K562 (cell line): ENCODE measurements around the gene ROPN1B. TPM values are rescaled to one million over a fixed set of nuclear protein-coding genes. Genes with fewer than 3 reads are reported as not detected.

Experiments used
- ATAC-seq: fragments of 200-7000 bp; cut with Tn5 transposase; 3 replicates; pipeline ENCODE4 v1.9.1; 2020; ENCODE audit warnings: moderate library complexity
- BruUV-seq: library from RNA; stranded (reverse); fragments of 400-500 nt; replicated peaks from 2 replicates; lab custom pipeline; 2021; lab: Mats Ljungman, UMichigan
- CTCF ChIA-PET: fragments of 300-600 bp; formaldehyde crosslinking; extraction: SDS; loops from one replicate; lab custom pipeline; 2021; ENCODE audit warnings: low intra/inter-chr PET ratio; lab: Yijun Ruan, JAX
- POLR2A ChIA-PET: fragments of 300-600, 350-650 bp; sonication (Branson Sonifier 250); formaldehyde crosslinking; extraction: SDS; loops from one replicate; lab custom pipeline; 2021; ENCODE audit warnings: antibody characterized with exemption, inconsistent platforms; lab: Yijun Ruan, JAX
- DNase-seq, 4 experiments: peaks; one replicate each; pipeline versions ENCODE4 v3.0.0 to v3.0.0-alpha.2; 2011 to 2018; ENCODE audit warnings: low spot score in 3 of 4, mixed read lengths in 3 of 4; ENCODE audit errors: extremely low read depth in 1 of 4
- FAIRE-seq: peaks from 2 replicates; lab custom pipeline; 2011; peaks lifted over from hg19 to GRCh38; lab: Jason Lieb, UNC
- H2AFZ ChIP-seq: 2 replicates; pipeline ENCODE4 v1.6.0; 2011; ENCODE audit warnings: low read depth, low read length, control low read depth, inconsistent platforms
- H3K27ac ChIP-seq: fragments of 200-600 bp; 3 replicates; pipeline ENCODE4 v1.8.0; 2011; ENCODE audit warnings: low read depth, mild to moderate bottlenecking, control low read depth, inconsistent platforms, low read length, moderate library complexity, mixed read lengths; ENCODE audit errors: extremely low read depth
- H3K27me3 ChIP-seq, 2 experiments: fragments of 300-600 bp in 1 of 2; 2 replicates in 1 of 2; 3 replicates in 1 of 2; pipeline versions ENCODE4 v1.6.0 to v1.8.0; 2011; ENCODE audit warnings: inconsistent platforms in 2 of 2, low read length in 2 of 2, mild to moderate bottlenecking in 1 of 2, mixed read lengths in 1 of 2, moderate library complexity in 1 of 2; ENCODE audit not compliant: control insufficient read depth in 2 of 2, insufficient read depth in 2 of 2
- H3K36me3 ChIP-seq: fragments of 300-600 bp; 3 replicates; pipeline ENCODE4 v1.8.0; 2011; ENCODE audit warnings: mild to moderate bottlenecking, low read length, inconsistent platforms; ENCODE audit not compliant: control insufficient read depth, insufficient read depth
- H3K4me1 ChIP-seq, 2 experiments: fragments of 200-600 bp in 1 of 2; replicated peaks in 1 of 2; 2 replicates in 1 of 2; 3 replicates in 1 of 2; pipeline versions ENCODE4 v1.5.1 to v1.8.0; 2011; ENCODE audit warnings: inconsistent platforms in 2 of 2, low read length in 2 of 2, mild to moderate bottlenecking in 1 of 2, mixed read lengths in 1 of 2, moderate library complexity in 1 of 2; ENCODE audit not compliant: control insufficient read depth in 2 of 2, insufficient read depth in 2 of 2
- H3K4me2 ChIP-seq: 2 replicates; pipeline ENCODE4 v1.6.1; 2011; ENCODE audit warnings: low read length, control low read depth, inconsistent platforms, mixed read lengths; ENCODE audit not compliant: insufficient read depth
- H3K4me3 ChIP-seq: fragments of 200-600 bp; sonication (generic), shearing (Covaris generic); 2 replicates; pipeline ENCODE4 v1.5.1; 2016; ENCODE audit warnings: control low read depth, inconsistent platforms
- H3K79me2 ChIP-seq: fragments of 200-600 bp; 3 replicates; pipeline ENCODE4 v1.8.0; 2011; ENCODE audit warnings: low read length, inconsistent platforms; ENCODE audit not compliant: control insufficient read depth, insufficient read depth
- H3K9ac ChIP-seq, 2 experiments: 2 replicates each; pipeline versions ENCODE4 v1.6.0 to v1.6.1; 2011; ENCODE audit warnings: low read depth in 2 of 2, low read length in 2 of 2, control low read depth in 1 of 2, inconsistent platforms in 1 of 2, mild to moderate bottlenecking in 1 of 2, mixed read lengths in 1 of 2; ENCODE audit not compliant: insufficient read depth in 1 of 2
- H3K9me1 ChIP-seq: one replicate; pipeline ENCODE4 v1.6.0; 2011; ENCODE audit warnings: inconsistent platforms, mild to moderate bottlenecking, low read length, moderate library complexity; ENCODE audit not compliant: control insufficient read depth, insufficient read depth
- H3K9me3 ChIP-seq: replicated peaks from 2 replicates; pipeline ENCODE4 v1.5.1; 2011; ENCODE audit warnings: low read depth, low read length, inconsistent platforms; ENCODE audit not compliant: control insufficient read depth, insufficient read depth
- H4K20me1 ChIP-seq: replicated peaks from 2 replicates; pipeline ENCODE4 v1.6.1; 2011; ENCODE audit warnings: low read length, inconsistent platforms, mixed read lengths; ENCODE audit not compliant: control insufficient read depth, insufficient read depth
- BCL6 ChIP-seq: fragments of 250-450 bp; sonication (Bioruptor Pico); IDR thresholded peaks from 2 replicates; pipeline ENCODE4 v1.4.0; 2020
- CBX2 ChIP-seq: fragments of 200-600 bp; sonication (generic); IDR thresholded peaks from one replicate; pipeline ENCODE4 v1.6.1; 2012; ENCODE audit warnings: mild to moderate bottlenecking, low read length, inconsistent platforms; ENCODE audit not compliant: insufficient read depth, poor library complexity, severe bottlenecking
- E2F3 ChIP-seq: fragments of 250-450 bp; sonication (Bioruptor Pico); IDR thresholded peaks from 2 replicates; pipeline ENCODE4 v1.4.0; 2020; ENCODE audit warnings: mild to moderate bottlenecking
- ELF4 ChIP-seq: fragments of 450-650 bp; formaldehyde crosslinking; IDR thresholded peaks from 2 replicates; pipeline ENCODE4 v1.4.0; 2022; ENCODE audit warnings: missing genetic modification characterization
- FOXJ2 ChIP-seq: fragments of 200-800 bp; sonication (Bioruptor generic); IDR thresholded peaks from 2 replicates; pipeline ENCODE4 v1.6.1; 2016; ENCODE audit warnings: missing genetic modification characterization, missing compliant biosample characterization
- KLF16 ChIP-seq: IDR thresholded peaks from 2 replicates; pipeline ENCODE4 v1.6.1; 2016; ENCODE audit warnings: antibody characterized with exemption
- L3MBTL2 ChIP-seq: fragments of 450-650 bp; IDR thresholded peaks from 2 replicates; pipeline ENCODE4 v1.6.1; 2016; ENCODE audit warnings: mild to moderate bottlenecking, moderate library complexity
- MAFK ChIP-seq: IDR thresholded peaks from 2 replicates; pipeline ENCODE4 v1.6.1; 2011; ENCODE audit warnings: low read length, improper control_type of control experiment
- MEF2A ChIP-seq: IDR thresholded peaks from 2 replicates; pipeline ENCODE4 v1.6.1; 2011; ENCODE audit warnings: low read depth, mild to moderate bottlenecking, low read length, moderate library complexity; ENCODE audit not compliant: control insufficient read depth
- MIER1 ChIP-seq: fragments of 450-650 bp; IDR thresholded peaks from 2 replicates; pipeline ENCODE4 v1.6.1; 2016; ENCODE audit warnings: antibody characterized with exemption, mild to moderate bottlenecking, low read depth
- NR3C1 ChIP-seq: sonication (generic); formaldehyde crosslinking; IDR thresholded peaks from 2 replicates; pipeline ENCODE4 v1.8.1; 2022; ENCODE audit warnings: missing genetic modification reagents
- RCOR1 ChIP-seq, 2 experiments: IDR thresholded peaks; 2 replicates each; pipeline ENCODE4 v1.6.1; 2012; ENCODE audit warnings: low read depth in 2 of 2, low read length in 2 of 2, borderline replicate concordance in 1 of 2, improper control_type of control experiment in 1 of 2
- ZNF140 ChIP-seq: fragments of 250-450 bp; sonication (Bioruptor Pico); IDR thresholded peaks from 2 replicates; pipeline ENCODE4 v1.8.0; 2021; ENCODE audit warnings: moderate library complexity, mild to moderate bottlenecking, inconsistent platforms
- ZNF23 ChIP-seq: fragments of 250-450 bp; sonication (Bioruptor Pico); IDR thresholded peaks from 2 replicates; pipeline ENCODE4 v1.4.0; 2020; ENCODE audit warnings: mild to moderate bottlenecking
- ZNF436 ChIP-seq: fragments of 250-450, 450-650 bp; sonication (Bioruptor Pico); formaldehyde crosslinking; IDR thresholded peaks from 2 replicates; pipeline ENCODE4 v1.7.0; 2020; ENCODE audit warnings: mild to moderate bottlenecking
- ZNF57 ChIP-seq: fragments of 450-650 bp; formaldehyde crosslinking; IDR thresholded peaks from 2 replicates; pipeline ENCODE4 v1.4.0; 2020; ENCODE audit warnings: mild to moderate bottlenecking, moderate library complexity
- WGBS: fragments of 100-300 bp; shearing (Covaris generic); methylation state at CpG from one replicate; pipeline ENCODE4 v1.1.6; 2016; ENCODE audit warnings: low coverage, mixed read lengths; ENCODE audit not compliant: insufficient coverage; ENCODE audit errors: missing lambda C conversion rate; 5-methylcytosine and 5-hydroxymethylcytosine counted together
- in situ Hi-C: fragments of 300-500 bp; cut with MboI; formaldehyde crosslinking; loops from 4 replicates; pipeline ENCODE4 v1.15.0; 2018; ENCODE audit warnings: inconsistent platforms, mixed read lengths
- intact Hi-C: fragments of 100-400 bp; cut with micrococcal nuclease; formaldehyde crosslinking; loops from 2 replicates; pipeline ENCODE4 v1.14.2; 2022
- polyA plus RNA-seq, 8 experiments: library from polyadenylated mRNA; depleted of rRNA in 4 of 8; stranded (reverse) in 5 of 8; unstranded in 3 of 8; fragments of >200 nt; fragmentation: Nextera tagmentation in 2 of 8; fragmentation: Illumina TruSeq in 1 of 8; extraction: Ambion mirVana in 2 of 8; extraction: Trizol in 1 of 8; gene quantifications; 2 replicates each; pipeline versions ENCODE4 v1.2.1 to v1.2.3, GENCODE V29; 2011 to 2014; ENCODE audit warnings: inconsistent platforms in 1 of 8, missing spikeins in 1 of 8
- total RNA-seq, 7 experiments: library from RNA; depleted of rRNA in 6 of 7; stranded (reverse); fragments of >200 nt in 6 of 7; fragmentation: Illumina TruSeq in 2 of 7; extraction: Trizol in 2 of 7; gene quantifications; 2 replicates each; pipeline versions ENCODE4 v1.2.1 to v1.2.3, GENCODE V29; 2011 to 2021; ENCODE audit warnings: low replicate concordance in 1 of 7
- TF ChIP-seq, protein P1 (sequence below): fragments of 450-650 bp; IDR thresholded peaks from one replicate; pipeline ENCODE4 v1.6.1; 2018; ENCODE audit warnings: mild to moderate bottlenecking, moderate library complexity; ENCODE audit not compliant: partially characterized antibody
- TF ChIP-seq, protein P2 (sequence below), 2 experiments: fragments of 200-800 bp in 1 of 2; sonication (Bioruptor generic) in 1 of 2; sonication (generic) in 1 of 2; formaldehyde crosslinking in 1 of 2; IDR thresholded peaks in 1 of 2; conservative IDR thresholded peaks in 1 of 2; 2 replicates each; pipeline versions ENCODE4 v1.5.0 to v1.6.1; 2016 to 2020; ENCODE audit warnings: missing compliant biosample characterization in 1 of 2, missing genetic modification characterization in 1 of 2, missing genetic modification reagents in 1 of 2
- TF ChIP-seq, protein P3 (sequence below): sonication (generic); formaldehyde crosslinking; IDR thresholded peaks from 2 replicates; pipeline ENCODE4 v1.8.0; 2023; ENCODE audit warnings: mild to moderate bottlenecking, missing genetic modification reagents

ROPN1B gene
- total and polyA plus RNA-seq, 9 of the 15 experiments (the other 6 are each of a cell fraction or from before 2014, with no cell fraction given): not detected

DNA sequence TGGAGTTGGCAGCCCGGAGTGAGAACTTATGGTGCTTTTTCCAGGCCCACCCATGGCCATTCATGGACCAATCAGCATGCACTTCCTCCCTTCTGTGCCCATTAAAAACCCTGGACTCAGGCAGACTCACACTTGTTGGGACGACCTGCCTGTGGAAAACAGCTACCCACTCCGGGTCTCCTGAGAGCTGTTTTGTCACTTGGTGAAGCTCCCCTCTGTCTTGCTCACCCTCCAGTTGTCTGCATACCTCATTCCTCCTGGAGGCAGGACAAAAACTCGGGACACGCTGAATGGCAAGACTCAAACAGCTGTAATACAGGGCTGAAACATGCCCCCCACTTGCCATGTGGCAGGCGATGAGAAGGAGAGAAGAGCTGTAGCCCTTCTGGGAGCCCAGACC, 35.2 kb downstream of the ROPN1B start:
- no peak overlapping the region for H3K9ac ChIP-seq
- H3K4me3 ChIP-seq: no peak overlapping the region
- ChIA-PET CTCF (no interaction called here), POLR2A (interaction anchor here (1.1 kb wide), 1 partner anchor 75 kb away, joined by 3 read pairs; no protein-coding TSS in a partner anchor)
- H3K36me3 ChIP-seq: peaks cover 2% of the 10 kb centered on the region; the same call in 1 of the 3 replicates
- no peaks in the 10 kb centered on the region for H3K27me3 ChIP-seq
- in situ Hi-C loops: no loop called here
- H2AFZ ChIP-seq: no peak overlapping the region
- H3K27ac ChIP-seq: no peak overlapping the region
- BruUV-seq: no TSS peak
- TF ChIP-seq ZNF140 (no peak), ELF4 (CRISPR knock-in tag) (no peak), NR3C1 (CRISPR knock-in tag) (no peak), ZNF436 (CRISPR knock-in tag) (no peak), KLF16 (no peak), FOXJ2 (tag) (no peak), E2F3 (no peak), MIER1 (no peak), BCL6 (no peak), MAFK (no peak), L3MBTL2 (no peak), ZNF23 (CRISPR knock-in tag) (no peak), CBX2 (no peak), RCOR1 (IDR thresholded peaks at IDR 0.05; ENCODE audit: borderline replicate concordance in 1 of 2, low read depth in 2 of 2, low read length in 2 of 2) (no peak), MEF2A (no peak), ZNF57 (no peak)
- TF ChIP-seq, protein P1, sequence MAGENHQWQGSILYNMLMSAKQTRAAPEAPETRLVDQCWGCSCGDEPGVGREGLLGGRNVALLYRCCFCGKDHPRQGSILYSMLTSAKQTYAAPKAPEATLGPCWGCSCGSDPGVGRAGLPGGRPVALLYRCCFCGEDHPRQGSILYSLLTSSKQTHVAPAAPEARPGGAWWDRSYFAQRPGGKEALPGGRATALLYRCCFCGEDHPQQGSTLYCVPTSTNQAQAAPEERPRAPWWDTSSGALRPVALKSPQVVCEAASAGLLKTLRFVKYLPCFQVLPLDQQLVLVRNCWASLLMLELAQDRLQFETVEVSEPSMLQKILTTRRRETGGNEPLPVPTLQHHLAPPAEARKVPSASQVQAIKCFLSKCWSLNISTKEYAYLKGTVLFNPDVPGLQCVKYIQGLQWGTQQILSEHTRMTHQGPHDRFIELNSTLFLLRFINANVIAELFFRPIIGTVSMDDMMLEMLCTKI: no peak
- TF ChIP-seq, protein P2, sequence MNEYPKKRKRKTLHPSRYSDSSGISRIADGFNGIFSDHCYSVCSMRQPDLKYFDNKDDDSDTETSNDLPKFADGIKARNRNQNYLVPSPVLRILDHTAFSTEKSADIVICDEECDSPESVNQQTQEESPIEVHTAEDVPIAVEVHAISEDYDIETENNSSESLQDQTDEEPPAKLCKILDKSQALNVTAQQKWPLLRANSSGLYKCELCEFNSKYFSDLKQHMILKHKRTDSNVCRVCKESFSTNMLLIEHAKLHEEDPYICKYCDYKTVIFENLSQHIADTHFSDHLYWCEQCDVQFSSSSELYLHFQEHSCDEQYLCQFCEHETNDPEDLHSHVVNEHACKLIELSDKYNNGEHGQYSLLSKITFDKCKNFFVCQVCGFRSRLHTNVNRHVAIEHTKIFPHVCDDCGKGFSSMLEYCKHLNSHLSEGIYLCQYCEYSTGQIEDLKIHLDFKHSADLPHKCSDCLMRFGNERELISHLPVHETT (CRISPR knock-in tag; conservative IDR thresholded peaks at IDR 0.05 in 1 of 2, IDR thresholded peaks at IDR 0.05 in 1 of 2): no peak
- TF ChIP-seq, protein P3, sequence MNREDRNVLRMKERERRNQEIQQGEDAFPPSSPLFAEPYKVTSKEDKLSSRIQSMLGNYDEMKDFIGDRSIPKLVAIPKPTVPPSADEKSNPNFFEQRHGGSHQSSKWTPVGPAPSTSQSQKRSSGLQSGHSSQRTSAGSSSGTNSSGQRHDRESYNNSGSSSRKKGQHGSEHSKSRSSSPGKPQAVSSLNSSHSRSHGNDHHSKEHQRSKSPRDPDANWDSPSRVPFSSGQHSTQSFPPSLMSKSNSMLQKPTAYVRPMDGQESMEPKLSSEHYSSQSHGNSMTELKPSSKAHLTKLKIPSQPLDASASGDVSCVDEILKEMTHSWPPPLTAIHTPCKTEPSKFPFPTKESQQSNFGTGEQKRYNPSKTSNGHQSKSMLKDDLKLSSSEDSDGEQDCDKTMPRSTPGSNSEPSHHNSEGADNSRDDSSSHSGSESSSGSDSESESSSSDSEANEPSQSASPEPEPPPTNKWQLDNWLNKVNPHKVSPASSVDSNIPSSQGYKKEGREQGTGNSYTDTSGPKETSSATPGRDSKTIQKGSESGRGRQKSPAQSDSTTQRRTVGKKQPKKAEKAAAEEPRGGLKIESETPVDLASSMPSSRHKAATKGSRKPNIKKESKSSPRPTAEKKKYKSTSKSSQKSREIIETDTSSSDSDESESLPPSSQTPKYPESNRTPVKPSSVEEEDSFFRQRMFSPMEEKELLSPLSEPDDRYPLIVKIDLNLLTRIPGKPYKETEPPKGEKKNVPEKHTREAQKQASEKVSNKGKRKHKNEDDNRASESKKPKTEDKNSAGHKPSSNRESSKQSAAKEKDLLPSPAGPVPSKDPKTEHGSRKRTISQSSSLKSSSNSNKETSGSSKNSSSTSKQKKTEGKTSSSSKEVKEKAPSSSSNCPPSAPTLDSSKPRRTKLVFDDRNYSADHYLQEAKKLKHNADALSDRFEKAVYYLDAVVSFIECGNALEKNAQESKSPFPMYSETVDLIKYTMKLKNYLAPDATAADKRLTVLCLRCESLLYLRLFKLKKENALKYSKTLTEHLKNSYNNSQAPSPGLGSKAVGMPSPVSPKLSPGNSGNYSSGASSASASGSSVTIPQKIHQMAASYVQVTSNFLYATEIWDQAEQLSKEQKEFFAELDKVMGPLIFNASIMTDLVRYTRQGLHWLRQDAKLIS (CRISPR knock-in tag): no peak
- no peaks in the 10 kb centered on the region for H3K9me1 ChIP-seq
- H4K20me1 ChIP-seq: no peaks in the 10 kb centered on the region
- H3K79me2 ChIP-seq: no peaks in the 10 kb centered on the region
- H3K4me1 ChIP-seq: no peaks in the 10 kb centered on the region; a peak in 1 of 5 replicates
- H3K9me3 ChIP-seq: no peaks in the 10 kb centered on the region
- FAIRE-seq (no peak), DNase-seq (no peak), ATAC-seq (no peak)
- intact Hi-C loops: no loop called here
- no peak overlapping the region for H3K4me2 ChIP-seq
- 0% methylated on average over 5 of the region's 6 CpGs for WGBS
